Stimulated activated CD4-positive, alpha-beta T cell treated with anti-CD3 and anti-CD28 coated beads, Interleukin-12 subunit alpha, Interleukin-12 subunit beta, amount 100 ng/mL, for 4 hours (primary cell): Measurements from ENCODE around the gene RPRM.
"Not testable (repeated sequence)": the region's sequence is repeated elsewhere in the genome, so short reads cannot be mapped to it uniquely, and the experiment has no call there.

Source experiments
- DNase-seq: peaks from one replicate; pipeline ENCODE4 v3.0.0-alpha.2; 2020

RPRM gene

DNA sequence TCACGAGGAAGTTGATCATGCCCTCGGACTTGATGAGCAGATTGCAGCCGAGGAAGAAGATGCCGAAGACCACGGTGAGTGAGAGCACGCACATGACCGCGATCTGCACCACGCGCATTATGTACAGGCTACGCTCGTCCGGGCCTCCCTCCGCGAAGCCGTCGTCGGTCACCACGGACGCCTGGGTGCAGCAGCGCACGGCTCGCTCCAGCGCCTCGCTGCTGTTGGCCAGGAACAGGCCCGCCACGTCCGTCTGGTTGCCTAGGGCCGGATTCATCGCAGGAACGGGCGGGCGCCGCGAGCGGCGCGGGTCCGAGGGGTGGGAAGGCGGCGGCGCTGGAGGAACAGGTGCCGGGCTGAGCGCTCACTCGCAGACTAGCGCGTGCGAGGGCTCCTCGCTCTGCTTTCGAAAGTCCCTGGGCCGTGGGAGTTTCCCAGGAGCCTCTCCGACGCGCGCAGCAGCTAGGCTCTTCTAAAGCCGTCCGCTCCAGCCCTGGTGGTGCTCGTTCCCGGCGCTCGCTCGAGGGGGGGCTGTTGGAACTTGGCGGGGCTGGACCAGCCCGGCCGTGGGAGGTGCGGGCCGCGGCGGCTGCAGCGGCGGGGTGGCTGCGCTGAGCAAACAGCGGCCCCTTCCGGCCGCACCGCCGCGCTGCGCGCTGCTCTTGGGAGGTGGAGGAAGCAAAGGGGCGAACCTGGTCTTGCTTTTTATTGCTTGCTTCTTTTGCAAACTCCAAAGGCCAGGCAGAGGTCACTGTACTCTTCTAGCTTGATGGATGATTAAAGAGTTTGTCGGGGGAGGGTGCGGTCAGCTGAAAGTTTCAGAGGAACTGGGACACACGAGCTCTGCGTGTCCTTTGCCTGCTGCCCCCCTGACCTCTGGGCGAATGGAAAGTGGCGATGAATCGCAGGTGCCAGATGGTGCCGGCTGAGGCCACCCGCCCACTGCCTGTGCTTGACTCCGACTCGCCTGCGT, at the start of gene RPRM:
Gene RPRM (minus strand): TSS at position 474 of the 973 bp plus-strand sequence. CDS start 197 bp downstream, at position 277.
- DNase-seq: peak; percentile 45

DNA sequence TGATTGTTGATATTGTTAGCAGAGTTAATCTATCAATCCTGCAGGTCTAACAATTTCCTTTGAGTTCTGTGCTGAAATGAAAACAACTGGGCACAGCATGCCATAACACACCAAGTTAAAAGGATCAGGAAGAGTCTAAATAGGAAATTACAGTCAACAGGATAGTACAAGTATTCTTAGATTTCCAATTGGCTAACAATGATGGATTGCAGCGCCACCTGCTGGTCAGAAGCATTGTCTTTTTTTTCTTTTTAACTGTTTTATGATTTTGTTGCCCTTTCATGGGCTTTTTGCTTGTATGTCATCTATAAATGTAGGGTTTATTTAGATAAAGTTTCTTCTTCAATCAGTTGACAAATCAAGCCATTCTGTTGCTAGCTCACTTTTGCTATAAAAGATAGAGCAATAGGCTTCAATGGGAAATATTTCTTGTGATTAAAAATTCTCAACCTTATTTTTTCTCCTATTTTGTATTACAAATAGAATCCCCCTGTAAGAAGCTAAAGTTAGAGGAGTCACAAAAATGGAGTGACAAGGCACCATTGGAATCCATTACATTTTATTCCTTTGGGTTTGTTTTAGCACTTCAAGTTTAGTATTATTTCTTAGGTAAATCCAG, 40.8 kb upstream of the RPRM start:
- DNase-seq: peak; percentile 52

DNA sequence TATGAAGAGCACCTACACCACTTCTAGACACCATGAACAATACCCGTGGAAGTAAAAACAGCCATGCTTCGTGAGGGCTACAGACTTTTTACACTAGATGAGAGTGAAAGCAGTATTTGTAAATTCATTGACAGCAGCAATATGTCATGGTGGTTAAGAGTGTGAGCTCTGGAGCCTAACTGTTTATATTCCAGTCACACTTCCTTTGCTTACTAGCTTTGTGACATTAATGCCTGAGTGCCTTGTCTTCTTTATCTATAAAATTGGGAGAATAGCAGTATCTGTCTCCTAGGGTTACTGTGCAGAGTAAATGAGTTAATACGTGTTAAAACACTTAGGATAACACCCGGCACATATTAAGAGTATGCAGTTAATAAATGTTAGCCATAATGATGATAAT, 33.8 kb upstream of the RPRM start:
- DNase-seq: no peak

DNA sequence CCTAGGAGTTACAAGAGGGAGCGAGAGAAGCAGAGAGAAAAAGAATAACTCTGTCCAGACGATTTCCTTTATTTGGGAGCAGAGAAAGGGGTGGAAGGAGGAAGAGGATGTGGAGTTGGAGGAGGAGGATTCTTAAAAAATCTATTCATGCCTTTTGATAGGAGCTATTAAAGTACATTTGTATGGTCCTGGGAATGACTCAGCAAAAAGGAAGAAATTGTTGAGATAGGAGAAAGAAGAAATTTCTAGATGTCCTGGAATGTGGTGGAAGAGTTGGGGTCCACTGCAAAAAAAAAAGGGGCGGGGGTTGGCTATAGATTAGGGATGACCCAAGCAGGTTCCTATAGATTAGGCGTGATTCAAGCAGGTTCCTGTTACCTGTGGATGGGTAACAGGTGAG, 32.4 kb upstream of the RPRM start:
- no peak for DNase-seq

DNA sequence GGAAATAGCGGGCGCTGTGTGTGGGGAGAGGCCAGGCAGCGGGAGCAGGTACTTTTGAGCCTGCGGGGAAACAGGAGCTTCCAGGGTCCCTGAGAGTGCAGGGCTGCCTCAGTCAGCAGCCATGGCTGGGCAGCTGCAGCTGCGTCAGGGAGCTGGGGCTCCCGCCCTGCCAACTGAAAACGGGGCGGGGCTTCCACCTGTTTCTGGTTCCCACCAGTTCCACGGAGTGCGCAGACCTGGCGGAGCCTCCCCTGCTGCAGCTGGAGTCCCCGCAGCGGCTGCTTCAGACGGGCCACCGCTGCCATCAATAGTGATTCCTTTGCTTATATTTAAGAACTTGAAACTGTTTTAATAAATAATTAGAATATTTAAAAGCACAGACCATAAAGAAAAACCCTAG, 30.6 kb upstream of the RPRM start:
- no peak for DNase-seq

DNA sequence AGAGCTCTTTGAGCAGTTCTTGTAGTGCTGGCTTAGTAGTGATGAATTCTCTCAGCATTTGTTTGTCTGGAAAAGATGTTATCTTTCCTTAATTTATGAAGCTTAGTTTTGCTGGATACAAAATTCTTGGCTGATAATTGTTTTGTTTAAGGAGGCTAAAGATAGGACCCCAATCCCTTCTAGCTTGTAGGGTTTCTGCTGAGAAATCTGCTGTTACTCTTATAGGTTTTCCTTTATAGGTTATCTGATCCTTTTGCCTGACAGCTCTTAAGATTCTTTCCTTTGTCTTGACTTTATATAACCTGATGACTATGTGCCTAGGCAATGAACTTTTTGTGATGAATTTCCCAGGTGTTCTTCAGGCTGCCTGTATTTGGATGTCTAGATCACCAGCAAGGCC, 27.9 kb upstream of the RPRM start:
- DNase-seq: not testable (repeated sequence)

DNA sequence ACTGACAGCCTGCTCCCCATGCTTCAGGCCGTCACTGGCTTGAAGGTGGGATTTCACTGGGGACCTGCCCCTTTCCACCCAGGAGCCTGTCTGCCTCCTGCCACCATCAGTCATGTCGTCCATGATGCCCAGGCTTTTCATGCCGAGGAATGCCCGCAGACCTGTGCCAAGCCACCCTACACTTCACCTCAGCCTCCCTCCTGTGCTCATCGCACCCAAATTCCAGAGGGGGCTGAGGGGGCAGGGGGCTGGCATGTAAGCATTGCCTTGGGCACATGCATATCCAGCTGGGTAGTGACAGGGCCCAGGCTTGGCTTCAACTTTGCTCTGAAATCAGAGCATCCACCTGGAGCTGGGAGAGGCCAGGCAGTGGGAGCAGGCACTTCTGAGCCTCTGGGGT, 20.9 kb upstream of the RPRM start:
- DNase-seq: no peak

DNA sequence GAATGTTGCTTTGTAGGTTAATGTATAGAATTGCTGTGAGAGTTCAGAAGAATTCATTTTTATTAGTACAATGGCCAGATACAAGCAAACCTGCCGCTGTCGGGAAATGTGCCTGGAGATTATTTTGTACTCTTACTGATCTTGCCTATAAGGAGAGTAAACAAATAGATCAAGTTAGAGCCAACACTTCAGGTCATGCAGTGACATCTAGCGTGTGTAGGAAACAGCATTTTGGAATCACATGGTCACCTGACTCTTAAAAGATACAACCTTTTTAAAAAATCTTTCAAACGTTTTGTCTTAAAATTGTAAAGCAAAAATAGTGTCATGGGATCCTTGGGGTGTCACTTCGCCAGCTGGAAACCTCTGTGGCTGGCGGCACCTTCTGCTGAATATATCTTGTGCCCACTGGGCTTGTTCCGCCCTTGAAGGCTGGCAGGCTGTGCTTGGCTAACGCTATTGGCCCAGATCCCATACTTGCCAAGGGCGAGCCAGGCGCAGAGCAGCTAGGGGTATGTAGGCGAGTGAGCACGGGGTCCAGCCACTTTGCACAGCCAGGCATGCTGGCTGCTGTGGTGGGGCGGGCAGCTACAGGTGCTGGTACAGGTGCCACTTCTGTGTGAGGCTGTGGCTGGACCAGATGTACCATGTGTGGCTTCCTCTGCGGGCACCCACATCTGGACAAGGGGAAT, 19.5 kb upstream of the RPRM start:
- no peak for DNase-seq

DNA sequence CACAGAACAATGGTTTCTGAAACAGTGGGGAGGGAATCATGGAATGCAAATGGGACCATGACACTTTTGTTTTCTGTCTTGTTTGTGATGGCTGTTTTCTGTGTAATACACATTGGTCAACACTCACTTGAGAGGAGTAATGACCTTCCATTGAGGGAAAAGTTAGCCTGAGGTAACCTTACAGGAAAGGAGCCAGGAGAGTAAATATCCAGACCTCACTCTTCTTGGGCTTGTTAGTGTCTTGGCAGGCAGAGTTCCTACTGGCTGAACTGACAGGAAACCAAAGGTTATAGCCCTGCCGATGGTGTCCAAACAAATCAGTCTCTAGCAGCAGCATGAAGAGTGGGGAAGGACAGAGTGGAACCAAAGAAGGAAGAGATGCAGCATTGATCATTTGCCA, 17.2 kb upstream of the RPRM start:
- DNase-seq: no peak

DNA sequence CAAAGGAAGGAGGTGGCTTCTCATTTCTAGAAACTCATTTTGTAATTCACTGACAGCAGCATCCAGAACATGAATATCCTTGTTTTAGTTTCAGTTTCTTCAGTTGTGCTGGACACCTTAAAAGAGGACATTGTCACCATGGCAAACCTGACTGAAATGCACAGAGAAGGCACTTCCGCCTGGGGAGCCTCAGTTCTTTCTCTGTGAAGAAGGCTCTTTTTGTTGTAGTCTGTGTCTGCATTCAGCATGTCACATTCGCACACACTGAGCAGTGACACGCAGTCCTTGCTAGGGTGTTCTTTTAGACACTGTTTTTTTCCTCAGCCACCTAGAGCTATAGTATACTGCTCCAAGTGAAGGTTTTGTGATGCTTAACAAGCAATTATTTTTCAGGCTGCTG, 9.5 kb upstream of the RPRM start:
- DNase-seq: no peak

DNA sequence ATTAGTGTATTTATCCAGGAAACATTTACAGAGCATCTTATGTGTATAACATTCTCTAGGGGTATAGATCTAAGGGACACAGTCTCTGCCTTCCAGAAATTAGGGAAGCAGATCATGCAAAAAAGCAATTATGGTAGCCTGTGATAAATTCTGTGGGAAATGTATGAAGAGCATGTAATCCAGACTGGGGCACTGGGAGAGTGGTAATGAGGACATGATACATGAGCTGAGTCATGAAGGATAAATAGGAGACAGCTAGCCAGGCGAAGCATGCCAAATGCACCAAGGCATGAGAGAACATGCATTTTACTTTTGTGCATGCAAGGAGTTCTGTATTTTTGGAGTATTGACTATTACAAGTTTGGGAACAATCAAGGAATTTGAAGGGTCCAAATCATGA, 8.9 kb upstream of the RPRM start:
- no peak for DNase-seq

DNA sequence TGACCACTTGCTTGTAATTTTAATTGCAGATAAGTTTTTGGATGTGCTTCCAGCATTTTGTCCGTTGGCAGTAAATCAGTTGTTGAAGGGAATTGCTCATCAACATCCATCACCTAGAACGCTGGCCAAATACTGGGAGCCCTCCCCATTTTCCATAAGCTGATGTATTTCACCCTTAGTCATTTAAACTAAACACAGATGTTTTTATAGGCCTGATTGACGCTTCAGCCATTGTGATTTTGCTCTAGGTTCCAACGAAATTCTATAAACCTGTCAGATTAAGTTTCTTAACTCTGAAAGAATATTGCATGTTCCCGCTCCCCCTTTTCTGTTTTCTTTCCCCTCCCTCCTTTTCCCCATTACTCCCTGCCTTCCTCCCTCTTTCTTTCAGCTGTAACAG, 1.0 kb upstream of the RPRM start:
- DNase-seq: no peak

DNA sequence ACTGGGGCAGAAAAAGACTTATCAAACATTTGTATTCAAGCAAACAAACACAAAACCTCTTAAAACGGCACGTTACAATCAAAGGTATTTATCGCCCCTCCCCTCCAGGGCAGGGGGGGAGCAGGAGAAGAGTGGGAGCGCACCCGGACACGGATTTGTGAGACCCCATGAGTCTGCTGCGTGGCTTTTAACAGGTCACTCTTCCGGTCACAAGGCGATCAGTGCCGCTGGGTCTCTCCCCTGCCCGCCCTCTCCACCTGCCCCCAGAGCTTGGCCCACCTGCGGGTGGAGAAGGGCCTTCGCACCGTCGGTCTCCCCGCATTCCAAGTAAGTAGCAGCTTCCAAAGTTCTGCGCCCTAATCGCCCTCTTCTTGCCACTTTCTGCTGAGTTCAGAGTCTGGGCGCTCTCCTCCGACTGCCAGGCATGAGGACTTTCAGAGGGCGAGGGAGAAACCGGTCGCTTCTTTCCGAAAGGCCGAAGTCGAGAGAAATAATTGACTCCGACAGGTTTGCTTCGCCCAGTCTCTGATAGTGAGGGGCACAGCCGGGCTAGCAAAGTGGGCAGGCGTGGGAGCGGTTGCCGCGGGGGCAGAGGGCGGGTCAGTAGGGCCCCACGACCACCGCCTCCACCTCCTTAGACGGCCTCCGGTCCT, 800 bp downstream of the RPRM start:
- DNase-seq: no peak

DNA sequence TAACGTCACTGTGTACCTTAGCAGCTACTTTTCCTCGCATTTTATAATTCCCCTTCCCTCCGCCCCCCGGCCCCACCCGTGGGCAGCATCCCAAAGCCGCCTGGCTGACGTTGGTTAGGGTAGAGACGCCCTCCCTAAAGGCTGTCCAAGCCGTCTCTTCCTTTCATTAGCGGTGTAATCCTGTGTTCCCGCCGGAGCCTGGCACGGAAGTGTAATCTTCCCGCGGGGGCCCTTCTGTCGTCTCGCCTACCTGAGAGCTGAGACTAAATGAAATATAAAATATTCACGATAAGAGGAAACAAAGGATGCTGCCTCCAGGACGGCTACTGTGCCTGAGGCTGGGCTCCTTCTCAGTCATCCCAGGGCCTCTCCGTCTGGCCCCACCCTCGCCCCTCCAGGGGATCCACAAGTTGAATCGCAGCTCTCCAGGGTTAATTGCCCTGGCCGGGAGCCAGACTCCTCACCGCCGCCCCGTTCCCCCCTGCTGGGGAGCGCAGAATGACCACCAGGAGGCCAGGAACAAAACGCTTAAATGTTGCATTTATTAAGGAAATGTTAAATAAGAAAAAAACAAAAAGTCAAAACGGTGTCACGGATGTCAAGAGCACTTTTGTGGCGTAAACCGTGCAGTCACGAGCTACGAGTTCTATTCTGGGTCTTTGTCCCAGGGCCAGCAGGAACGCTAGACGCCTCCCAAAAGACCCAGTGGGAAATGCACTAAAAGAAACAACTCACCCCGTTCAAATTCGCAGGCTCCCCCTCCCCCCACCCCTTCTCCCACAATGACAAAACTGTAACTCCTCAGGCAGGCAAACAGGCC, 1.5 kb downstream of the RPRM start:
- no peak for DNase-seq

DNA sequence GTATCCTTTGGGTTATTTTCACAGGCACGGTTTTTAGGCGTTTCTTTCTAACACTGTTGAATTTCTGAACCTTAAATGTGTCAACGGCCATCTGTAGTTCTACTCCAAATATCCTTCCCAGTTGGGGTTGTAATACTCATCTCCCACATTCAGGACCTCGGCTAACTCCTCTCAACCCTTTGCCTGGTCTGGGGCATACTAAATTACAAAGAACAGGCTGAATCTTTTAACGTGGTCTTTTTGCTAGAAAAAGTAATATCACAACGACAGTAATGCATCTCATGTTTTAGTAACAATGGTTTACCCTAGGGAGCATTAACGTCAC, 2.1 kb downstream of the RPRM start:
- DNase-seq: no peak

DNA sequence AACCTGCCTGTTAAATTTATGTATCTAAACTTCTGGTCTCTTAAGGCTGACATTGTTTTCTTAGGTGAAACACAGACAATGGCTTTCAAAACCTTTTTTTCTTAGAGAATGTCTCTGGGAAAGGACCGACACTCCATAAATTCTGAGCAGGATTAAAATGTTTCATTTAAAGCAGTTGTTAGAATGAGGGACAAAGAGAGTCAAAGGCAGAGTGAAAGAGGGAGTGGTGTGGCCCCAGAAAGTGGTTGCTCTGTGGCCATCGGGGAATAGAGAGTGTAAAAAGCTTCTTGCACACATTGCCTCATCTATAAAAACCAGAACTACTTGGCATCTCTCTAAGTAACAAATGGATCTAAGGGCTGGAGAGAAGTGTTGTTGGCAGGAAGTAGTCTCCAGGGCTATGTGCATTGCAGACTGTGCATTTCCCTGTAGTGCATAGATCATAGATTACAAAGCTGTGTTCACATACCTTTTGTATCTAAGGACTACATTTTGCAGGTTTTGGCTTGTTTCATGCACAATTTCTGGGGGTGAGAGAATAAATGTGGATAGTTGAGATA, 3.6 kb downstream of the RPRM start:
- no peak for DNase-seq

DNA sequence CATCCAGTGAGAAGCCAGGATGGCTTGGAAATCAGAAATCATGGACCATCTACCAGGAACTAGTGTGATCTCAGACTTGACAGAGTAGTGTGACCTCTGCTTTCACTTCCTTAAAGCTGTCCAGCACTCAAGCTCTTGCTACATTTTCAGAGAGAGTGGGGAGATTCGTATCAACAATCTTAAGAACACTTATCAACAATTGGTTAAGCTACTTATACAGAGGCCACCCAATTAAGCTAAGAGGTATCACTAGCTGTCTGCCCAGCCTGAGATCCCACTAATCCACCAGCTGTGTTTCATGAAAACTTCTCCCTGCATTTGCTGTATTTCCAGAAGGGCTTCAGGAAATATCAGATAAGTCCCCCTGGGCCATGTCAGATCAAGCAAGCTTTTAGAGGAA, 4.2 kb downstream of the RPRM start:
- DNase-seq: no peak

DNA sequence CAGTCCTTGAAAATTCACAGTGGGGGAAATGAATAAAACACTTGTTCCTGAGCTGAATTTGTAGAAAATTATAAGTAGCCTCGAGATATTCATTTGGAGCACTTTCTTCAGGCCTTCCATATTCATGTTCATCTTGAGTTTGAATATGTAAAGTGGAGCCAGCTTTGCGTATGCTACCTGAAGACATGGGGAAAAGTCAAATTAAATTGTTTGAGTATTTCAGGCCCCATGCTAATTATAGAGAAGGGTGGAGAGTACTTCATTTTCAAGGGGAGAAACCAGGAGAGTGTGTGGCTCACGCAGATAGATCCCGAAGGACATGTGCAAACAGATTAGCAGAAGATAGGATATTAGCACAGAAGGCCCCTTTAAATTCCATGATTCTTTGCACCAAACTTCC, 7.7 kb downstream of the RPRM start:
- DNase-seq: no peak

DNA sequence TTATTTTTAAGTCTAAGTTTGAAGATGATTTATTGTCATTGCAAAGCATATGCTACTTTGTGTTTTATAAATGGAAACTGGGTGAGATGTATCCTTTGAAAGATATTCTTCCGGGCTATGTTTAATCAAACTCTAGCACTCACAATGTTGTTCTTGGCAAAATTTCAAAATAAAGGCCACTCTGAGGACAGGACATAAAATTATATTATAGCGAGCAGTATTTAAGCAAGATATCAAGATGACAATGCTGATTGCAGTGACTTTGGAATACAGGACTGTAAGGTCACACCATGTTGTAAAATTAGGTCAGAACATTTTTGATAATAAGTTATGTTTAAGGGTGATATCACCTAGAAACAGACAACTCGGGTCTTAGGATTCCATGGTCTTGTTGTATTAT, 14.2 kb downstream of the RPRM start:
- DNase-seq: no peak

DNA sequence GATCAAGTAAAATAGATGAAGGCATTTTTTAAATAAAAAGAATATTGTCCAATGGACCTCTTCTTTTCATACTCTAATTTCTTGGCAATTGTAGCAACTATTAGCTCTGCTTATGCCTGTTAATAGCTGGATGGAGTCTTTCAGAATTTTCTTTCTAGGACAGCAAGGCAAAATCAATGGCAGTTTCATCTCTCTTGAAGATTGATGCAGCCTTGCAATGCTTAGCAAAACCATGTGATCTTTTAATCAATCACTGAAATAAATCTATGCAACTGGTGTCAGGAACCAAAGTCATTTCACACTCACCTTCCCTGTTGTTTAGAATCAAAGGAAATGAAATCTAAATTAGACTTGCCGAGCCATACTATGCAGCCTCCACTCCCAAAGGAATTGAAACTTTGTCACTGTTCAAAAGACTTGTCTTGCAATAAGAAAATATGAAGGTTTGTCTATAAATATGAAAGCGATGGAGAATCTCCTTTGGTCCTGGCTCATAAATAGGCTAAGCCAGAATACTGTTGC, 16.2 kb downstream of the RPRM start:
- DNase-seq: no peak

DNA sequence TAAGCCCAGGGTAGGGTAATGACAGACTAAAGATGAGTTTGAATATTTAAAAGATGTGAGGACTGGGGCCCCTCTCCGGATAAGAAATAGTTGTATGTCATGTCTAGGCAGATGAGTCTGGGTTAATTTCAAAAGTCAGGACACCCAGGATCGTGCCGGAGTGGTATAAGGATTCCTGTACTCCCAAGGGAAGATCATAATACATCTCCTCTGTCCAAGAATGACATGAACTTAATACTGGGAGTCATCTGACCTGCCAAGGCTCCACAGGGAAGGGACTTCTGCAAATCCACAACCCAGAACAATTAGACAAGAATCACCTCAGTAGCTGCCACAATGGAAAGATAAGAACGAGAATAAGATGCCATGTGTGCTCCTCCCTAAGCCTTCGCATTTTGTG, 17.1 kb downstream of the RPRM start:
- DNase-seq: no peak

DNA sequence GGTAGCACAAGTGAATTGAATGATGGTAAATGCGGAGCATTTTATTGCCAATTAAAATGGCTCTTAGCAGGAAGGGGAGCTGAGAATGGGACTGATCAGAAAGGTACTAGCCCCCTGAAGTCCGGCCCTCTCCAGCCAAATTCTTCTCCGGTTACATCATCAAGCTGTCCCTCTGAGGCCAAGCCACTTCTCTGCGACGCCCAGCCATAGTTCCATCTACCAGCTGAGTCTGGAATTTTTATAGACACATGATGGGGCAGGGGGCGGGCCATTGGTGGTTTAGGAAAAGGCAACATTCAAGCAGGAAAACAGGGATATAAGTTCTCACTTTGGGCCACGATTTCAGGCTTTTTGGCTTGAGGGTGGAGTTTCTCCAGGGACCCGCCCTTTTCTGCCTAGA, 22.7 kb downstream of the RPRM start:
- DNase-seq: no peak
